ENCODE data around the gene PRR14L. TPM values are rescaled to one million over a fixed set of nuclear protein-coding genes. Genes with fewer than 3 reads are reported as not detected.

The PRR14L gene
- total RNA-seq, 1 donor from 2014 or later: 61.7 TPM

DNA sequence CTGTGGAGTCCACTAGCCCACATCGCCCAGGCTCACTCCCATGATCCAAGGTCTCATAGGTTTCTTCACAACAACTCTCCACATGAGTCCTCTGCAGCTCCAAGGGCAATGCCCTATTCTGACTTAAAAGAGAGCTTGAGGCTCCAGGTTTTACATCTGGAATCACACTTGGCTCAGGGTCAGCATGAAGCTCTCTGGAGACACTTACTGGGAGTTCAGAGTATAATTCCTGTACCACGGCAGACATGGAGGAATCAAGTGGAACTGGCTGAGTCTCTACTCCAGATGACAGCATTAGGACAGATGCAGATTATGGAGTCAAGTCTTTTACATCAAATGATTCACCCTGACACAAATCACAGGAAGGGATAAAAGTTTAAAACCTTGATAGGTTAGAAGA is 11.4 kb downstream of the PRR14L start:
- Mint-ChIP-seq H3K27me3 (ENCODE audit: low read depth) (no peaks in the 10 kb centered on the region), H3K4me3 (no peak overlapping the region), H3K4me1 (no peaks in the 10 kb centered on the region), H3K36me3 (peaks cover 34% of the 10 kb centered on the region), H3K27ac (no peak overlapping the region), H3K9me3 (peaks cover 3% of the 10 kb centered on the region)
- TF ChIP-seq CTCF (IDR thresholded peaks at IDR 0.05; ENCODE audit: unreplicated experiment): no peak
- DNase-seq (ENCODE audit: low spot score in 2 of 2, unreplicated experiment in 2 of 2): no peak

DNA sequence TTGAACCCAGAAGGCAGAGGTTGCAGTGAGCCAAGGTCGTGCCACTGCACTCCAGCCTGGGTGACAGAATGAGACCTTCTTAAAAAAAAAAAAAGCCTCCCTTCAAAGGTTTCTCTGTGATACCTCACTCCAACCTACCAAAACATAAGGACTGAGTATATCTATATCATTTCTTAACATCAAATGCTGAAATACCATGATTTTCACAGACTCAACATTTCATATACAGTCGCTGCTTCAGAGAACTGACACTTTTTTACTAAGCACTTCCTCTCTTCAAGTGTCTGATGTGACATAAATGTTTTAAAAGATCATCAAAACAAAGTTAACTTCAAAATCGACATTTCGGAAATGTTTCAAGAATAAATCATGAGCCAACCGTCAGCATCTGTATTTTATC is 12.0 kb downstream of the PRR14L start:
- Mint-ChIP-seq H3K4me1 (no peaks in the 10 kb centered on the region), H3K27ac (no peak overlapping the region), H3K9me3 (peaks cover 3% of the 10 kb centered on the region), H3K36me3 (peaks cover 35% of the 10 kb centered on the region), H3K27me3 (ENCODE audit: low read depth) (no peaks in the 10 kb centered on the region), H3K4me3 (no peak overlapping the region)
- no peak for DNase-seq (ENCODE audit: low spot score in 2 of 2, unreplicated experiment in 2 of 2)
- TF ChIP-seq CTCF (IDR thresholded peaks at IDR 0.05; ENCODE audit: unreplicated experiment): no peak

- no peak for DNase-seq (ENCODE audit: low spot score in 2 of 2, unreplicated experiment in 2 of 2)
- no peak for TF ChIP-seq CTCF (IDR thresholded peaks at IDR 0.05; ENCODE audit: unreplicated experiment)
- peaks cover 29% of the 10 kb centered on the region for H3K36me3 Mint-ChIP-seq
- no peak overlapping the region for H3K4me3 Mint-ChIP-seq
- no peak overlapping the region for H3K27ac Mint-ChIP-seq
- no peaks in the 10 kb centered on the region for H3K9me3 Mint-ChIP-seq
- H3K27me3 Mint-ChIP-seq (ENCODE audit: low read depth): no peaks in the 10 kb centered on the region
- no peaks in the 10 kb centered on the region for H3K4me1 Mint-ChIP-seq
These were observed 13.5 kb downstream of the PRR14L start for GRCh38 chr22:31736458-31736857.

GRCh38 chr22:31734512-31734911 is 15.4 kb downstream of the PRR14L start:
- TF ChIP-seq CTCF (IDR thresholded peaks at IDR 0.05; ENCODE audit: unreplicated experiment): no peak
- H3K27ac Mint-ChIP-seq: no peak overlapping the region
- no peak for DNase-seq (ENCODE audit: low spot score in 2 of 2, unreplicated experiment in 2 of 2)
- peaks cover 26% of the 10 kb centered on the region for H3K36me3 Mint-ChIP-seq
- H3K4me3 Mint-ChIP-seq: no peak overlapping the region
- no peaks in the 10 kb centered on the region for H3K9me3 Mint-ChIP-seq
- H3K27me3 Mint-ChIP-seq (ENCODE audit: low read depth): no peaks in the 10 kb centered on the region
- H3K4me1 Mint-ChIP-seq: no peaks in the 10 kb centered on the region

- H3K27me3 Mint-ChIP-seq (ENCODE audit: low read depth): no peaks in the 10 kb centered on the region
- H3K27ac Mint-ChIP-seq: no peak overlapping the region
- peaks cover 26% of the 10 kb centered on the region for H3K36me3 Mint-ChIP-seq
- no peak for DNase-seq (ENCODE audit: low spot score in 2 of 2, unreplicated experiment in 2 of 2)
- H3K9me3 Mint-ChIP-seq: no peaks in the 10 kb centered on the region
- H3K4me3 Mint-ChIP-seq: no peak overlapping the region
- H3K4me1 Mint-ChIP-seq: no peaks in the 10 kb centered on the region
- TF ChIP-seq CTCF (IDR thresholded peaks at IDR 0.05; ENCODE audit: unreplicated experiment): no peak
These were observed 16.3 kb downstream of the PRR14L start for GRCh38 chr22:31733580-31734079.
